DMS79 (cell line): ENCODE results near the gene ITSN1.
"Not testable (repeated sequence)": the region's sequence is repeated elsewhere in the genome, so short reads cannot be mapped to it uniquely, and the experiment has no call there.

Experiments
- DNase-seq: peaks from one replicate; lab custom pipeline; 2025; lab: John Stamatoyannopoulos, UW

The ITSN1 gene

GRCh38 chr21:33651965-33652680 is 9.8 kb downstream of the ITSN1 start:
- no peak for DNase-seq

- DNase-seq: no peak
These were observed 12.1 kb downstream of the ITSN1 start for GRCh38 chr21:33654412-33654811.

- no peak for DNase-seq
These were observed 13.4 kb downstream of the ITSN1 start for GRCh38 chr21:33655588-33656221.

- no peak for DNase-seq
These were observed 15.0 kb downstream of the ITSN1 start for GRCh38 chr21:33657124-33657820.

GRCh38 chr21:33658919-33659567 is 16.7 kb downstream of the ITSN1 start:
- DNase-seq: no peak

- no peak for DNase-seq
These were observed 17.3 kb downstream of the ITSN1 start for GRCh38 chr21:33659568-33659949.

GRCh38 chr21:33660406-33660805 is 18.1 kb downstream of the ITSN1 start:
- DNase-seq: no peak

- DNase-seq: no peak
These were observed 18.8 kb downstream of the ITSN1 start for GRCh38 chr21:33661146-33661545.

GRCh38 chr21:33662046-33662445 is 19.7 kb downstream of the ITSN1 start:
- DNase-seq: no peak

- DNase-seq: no peak
These were observed 20.9 kb downstream of the ITSN1 start for GRCh38 chr21:33663241-33663640.

- no peak for DNase-seq
These were observed 21.8 kb downstream of the ITSN1 start for GRCh38 chr21:33664135-33664534.

- DNase-seq: no peak
These were observed 23.9 kb downstream of the ITSN1 start for GRCh38 chr21:33666153-33666552.

GRCh38 chr21:33667636-33668035 is 25.3 kb downstream of the ITSN1 start:
- DNase-seq: no peak

GRCh38 chr21:33668180-33668579 is 25.9 kb downstream of the ITSN1 start:
- no peak for DNase-seq

- DNase-seq: no peak
These were observed 26.3 kb downstream of the ITSN1 start for GRCh38 chr21:33668620-33669019.

- no peak for DNase-seq
These were observed 28.0 kb downstream of the ITSN1 start for GRCh38 chr21:33670076-33670978.

GRCh38 chr21:33673473-33673872 is 31.2 kb downstream of the ITSN1 start:
- no peak for DNase-seq

- DNase-seq: no peak
These were observed 31.9 kb downstream of the ITSN1 start for GRCh38 chr21:33674226-33674625.

GRCh38 chr21:33676666-33677065 is 34.4 kb downstream of the ITSN1 start:
- not testable (repeated sequence) for DNase-seq

- no peak for DNase-seq
These were observed 35.1 kb downstream of the ITSN1 start for GRCh38 chr21:33677450-33677849.

- no peak for DNase-seq
These were observed 38.6 kb downstream of the ITSN1 start for GRCh38 chr21:33680870-33681269.
